ENCODE measurements around the gene GDAP1L1.

DNA sequence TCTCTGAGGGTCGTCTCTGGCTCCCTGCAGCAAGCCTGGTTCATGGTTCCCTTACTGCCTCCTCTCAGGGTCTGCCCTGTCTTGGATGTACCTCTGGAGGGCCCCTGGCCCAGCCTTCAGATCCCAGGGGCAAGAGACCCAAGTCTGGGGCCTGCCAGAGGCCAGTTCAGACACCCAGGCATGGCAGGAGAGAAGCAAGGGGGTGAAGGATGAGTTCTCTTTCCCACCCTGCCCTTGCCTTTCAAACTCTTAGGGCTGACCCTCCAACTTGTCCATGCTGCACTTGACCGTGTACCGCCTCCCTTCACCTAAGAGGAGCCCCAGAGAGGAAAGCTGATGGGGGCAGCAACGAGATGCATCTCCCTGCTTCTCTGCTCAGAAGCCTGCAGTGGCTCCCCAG, 4.2 kb downstream of the GDAP1L1 start:
- TF ChIP-seq, protein P1, sequence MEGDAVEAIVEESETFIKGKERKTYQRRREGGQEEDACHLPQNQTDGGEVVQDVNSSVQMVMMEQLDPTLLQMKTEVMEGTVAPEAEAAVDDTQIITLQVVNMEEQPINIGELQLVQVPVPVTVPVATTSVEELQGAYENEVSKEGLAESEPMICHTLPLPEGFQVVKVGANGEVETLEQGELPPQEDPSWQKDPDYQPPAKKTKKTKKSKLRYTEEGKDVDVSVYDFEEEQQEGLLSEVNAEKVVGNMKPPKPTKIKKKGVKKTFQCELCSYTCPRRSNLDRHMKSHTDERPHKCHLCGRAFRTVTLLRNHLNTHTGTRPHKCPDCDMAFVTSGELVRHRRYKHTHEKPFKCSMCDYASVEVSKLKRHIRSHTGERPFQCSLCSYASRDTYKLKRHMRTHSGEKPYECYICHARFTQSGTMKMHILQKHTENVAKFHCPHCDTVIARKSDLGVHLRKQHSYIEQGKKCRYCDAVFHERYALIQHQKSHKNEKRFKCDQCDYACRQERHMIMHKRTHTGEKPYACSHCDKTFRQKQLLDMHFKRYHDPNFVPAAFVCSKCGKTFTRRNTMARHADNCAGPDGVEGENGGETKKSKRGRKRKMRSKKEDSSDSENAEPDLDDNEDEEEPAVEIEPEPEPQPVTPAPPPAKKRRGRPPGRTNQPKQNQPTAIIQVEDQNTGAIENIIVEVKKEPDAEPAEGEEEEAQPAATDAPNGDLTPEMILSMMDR (IDR thresholded peaks at IDR 0.05; ENCODE audit: poor library complexity, severe bottlenecking) = no peak
- no peak for TF ChIP-seq EP300 (conservative IDR thresholded peaks at IDR 0.05; ENCODE audit: poor library complexity, severe bottlenecking)
- TF ChIP-seq, protein P2, sequence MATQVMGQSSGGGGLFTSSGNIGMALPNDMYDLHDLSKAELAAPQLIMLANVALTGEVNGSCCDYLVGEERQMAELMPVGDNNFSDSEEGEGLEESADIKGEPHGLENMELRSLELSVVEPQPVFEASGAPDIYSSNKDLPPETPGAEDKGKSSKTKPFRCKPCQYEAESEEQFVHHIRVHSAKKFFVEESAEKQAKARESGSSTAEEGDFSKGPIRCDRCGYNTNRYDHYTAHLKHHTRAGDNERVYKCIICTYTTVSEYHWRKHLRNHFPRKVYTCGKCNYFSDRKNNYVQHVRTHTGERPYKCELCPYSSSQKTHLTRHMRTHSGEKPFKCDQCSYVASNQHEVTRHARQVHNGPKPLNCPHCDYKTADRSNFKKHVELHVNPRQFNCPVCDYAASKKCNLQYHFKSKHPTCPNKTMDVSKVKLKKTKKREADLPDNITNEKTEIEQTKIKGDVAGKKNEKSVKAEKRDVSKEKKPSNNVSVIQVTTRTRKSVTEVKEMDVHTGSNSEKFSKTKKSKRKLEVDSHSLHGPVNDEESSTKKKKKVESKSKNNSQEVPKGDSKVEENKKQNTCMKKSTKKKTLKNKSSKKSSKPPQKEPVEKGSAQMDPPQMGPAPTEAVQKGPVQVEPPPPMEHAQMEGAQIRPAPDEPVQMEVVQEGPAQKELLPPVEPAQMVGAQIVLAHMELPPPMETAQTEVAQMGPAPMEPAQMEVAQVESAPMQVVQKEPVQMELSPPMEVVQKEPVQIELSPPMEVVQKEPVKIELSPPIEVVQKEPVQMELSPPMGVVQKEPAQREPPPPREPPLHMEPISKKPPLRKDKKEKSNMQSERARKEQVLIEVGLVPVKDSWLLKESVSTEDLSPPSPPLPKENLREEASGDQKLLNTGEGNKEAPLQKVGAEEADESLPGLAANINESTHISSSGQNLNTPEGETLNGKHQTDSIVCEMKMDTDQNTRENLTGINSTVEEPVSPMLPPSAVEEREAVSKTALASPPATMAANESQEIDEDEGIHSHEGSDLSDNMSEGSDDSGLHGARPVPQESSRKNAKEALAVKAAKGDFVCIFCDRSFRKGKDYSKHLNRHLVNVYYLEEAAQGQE (IDR thresholded peaks at IDR 0.05; ENCODE audit: borderline replicate concordance) = no peak
- no peak for TF ChIP-seq RAD21 (conservative IDR thresholded peaks at IDR 0.05)
- no peak for TF ChIP-seq POLR2AphosphoS5 (IDR thresholded peaks at IDR 0.05)
- no peak for TF ChIP-seq SMC3 (conservative IDR thresholded peaks at IDR 0.05; ENCODE audit: poor library complexity)
- no peak for TF ChIP-seq EZH2 (IDR thresholded peaks at IDR 0.05; ENCODE audit: borderline replicate concordance, insufficient read depth, low read length, poor library complexity, severe bottlenecking)
- TF ChIP-seq MXI1 (conservative IDR thresholded peaks at IDR 0.05; ENCODE audit: poor library complexity, severe bottlenecking) = no peak

Measured in neural cell (in vitro differentiated cells).